GM13976 (cell line): ENCODE measurements around the gene LEFTY1.

ENCODE experiments used
- DNase-seq: peaks from one replicate; pipeline ENCODE4 v3.0.0; 2012; ENCODE audit warnings: low spot score
- in situ Hi-C: fragments of 300-500 bp; cut with MboI; formaldehyde crosslinking; loops from one replicate; pipeline ENCODE4 v1.12.0; 2022; ENCODE audit warnings: low sequenced_read_pairs, mixed read lengths, inconsistent platforms; ENCODE audit not compliant: unreplicated experiment
- TF ChIP-seq, protein P1 (sequence below): IDR thresholded peaks from 2 replicates; pipeline ENCODE4 v1.5.1; 2012; ENCODE audit warnings: borderline replicate concordance, mild to moderate bottlenecking; ENCODE audit not compliant: insufficient read depth; ENCODE audit errors: extremely low read depth, missing control alignments, control extremely low read depth

Gene LEFTY1

GRCh38 chr1:225907341-225907740, 18.4 kb upstream of the LEFTY1 start:
- DNase-seq: no peak
- TF ChIP-seq, protein P1, sequence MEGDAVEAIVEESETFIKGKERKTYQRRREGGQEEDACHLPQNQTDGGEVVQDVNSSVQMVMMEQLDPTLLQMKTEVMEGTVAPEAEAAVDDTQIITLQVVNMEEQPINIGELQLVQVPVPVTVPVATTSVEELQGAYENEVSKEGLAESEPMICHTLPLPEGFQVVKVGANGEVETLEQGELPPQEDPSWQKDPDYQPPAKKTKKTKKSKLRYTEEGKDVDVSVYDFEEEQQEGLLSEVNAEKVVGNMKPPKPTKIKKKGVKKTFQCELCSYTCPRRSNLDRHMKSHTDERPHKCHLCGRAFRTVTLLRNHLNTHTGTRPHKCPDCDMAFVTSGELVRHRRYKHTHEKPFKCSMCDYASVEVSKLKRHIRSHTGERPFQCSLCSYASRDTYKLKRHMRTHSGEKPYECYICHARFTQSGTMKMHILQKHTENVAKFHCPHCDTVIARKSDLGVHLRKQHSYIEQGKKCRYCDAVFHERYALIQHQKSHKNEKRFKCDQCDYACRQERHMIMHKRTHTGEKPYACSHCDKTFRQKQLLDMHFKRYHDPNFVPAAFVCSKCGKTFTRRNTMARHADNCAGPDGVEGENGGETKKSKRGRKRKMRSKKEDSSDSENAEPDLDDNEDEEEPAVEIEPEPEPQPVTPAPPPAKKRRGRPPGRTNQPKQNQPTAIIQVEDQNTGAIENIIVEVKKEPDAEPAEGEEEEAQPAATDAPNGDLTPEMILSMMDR: no peak
- in situ Hi-C loops: no loop called here

GRCh38 chr1:225906467-225906866, 17.5 kb upstream of the LEFTY1 start:
- TF ChIP-seq, protein P1: no peak
- in situ Hi-C loops: no loop called here
- no peak for DNase-seq

DNA sequence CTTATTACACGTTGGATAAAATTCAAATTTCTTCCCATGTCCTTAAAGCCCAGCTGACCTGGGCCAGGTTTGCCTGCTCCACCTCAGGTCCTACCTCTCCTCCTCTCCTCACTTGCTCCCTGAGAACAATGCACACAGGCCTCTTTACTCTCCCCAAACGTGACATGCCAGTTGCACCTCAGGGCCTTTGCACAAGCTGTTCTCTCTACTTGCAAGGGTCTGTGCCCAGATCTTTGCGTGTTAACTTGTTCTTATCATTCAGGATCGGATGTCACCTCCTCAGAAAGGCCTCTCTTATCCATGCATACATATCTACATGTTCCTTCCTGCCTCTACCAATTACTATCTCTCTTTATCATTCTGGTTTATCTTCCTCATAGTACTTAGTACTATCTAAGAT, 14.7 kb upstream of the LEFTY1 start:
- no peak for DNase-seq
- TF ChIP-seq, protein P1: no peak
- in situ Hi-C loops: no loop called here

GRCh38 chr1:225899044-225899925, 10.3 kb upstream of the LEFTY1 start:
- in situ Hi-C loops: no loop called here
- no peak for DNase-seq
- TF ChIP-seq, protein P1: no peak

DNA sequence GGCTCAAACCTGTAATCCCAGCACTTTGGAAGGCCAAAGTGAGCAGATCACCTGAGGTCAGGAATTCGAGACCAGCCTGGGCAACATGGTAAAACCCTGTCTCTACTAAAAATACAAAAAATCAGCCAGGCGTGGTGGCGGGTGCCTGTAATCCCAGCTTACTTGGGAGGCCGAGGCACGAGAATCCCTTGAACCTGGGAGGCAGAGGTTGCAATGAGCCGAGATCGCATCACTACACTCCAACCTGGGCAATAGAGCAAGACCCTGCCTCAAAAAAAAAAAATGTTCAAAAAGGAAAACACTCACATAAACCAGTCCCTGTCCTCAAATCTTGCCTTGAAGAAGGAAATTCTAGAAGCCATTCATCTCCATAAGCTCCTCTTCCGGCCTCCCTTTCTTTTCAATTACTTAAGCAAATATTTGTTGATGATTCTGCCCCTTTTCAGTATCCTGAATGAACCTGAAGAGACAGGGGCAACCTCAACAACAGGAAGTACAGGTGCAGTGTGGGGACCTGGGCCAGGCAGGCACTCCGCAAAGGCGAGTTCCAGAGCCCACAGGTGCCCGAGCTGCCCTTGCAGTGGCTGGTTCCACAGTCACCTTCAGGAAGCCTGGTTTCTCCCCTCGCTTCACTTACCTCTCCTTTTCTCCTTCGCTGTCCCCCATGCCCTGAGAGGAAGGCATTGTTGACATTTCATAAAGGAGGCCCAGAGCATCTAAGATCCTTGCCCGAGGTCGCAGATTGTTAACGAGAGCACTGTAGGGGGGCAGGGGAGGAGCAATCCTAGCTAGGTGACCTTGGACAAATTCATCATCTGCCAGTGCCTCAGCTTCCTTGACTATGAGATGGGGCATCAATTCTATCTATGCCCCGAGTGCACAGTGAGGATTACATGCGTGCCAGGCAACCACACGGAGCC, 8.9 kb upstream of the LEFTY1 start:
- no peak for DNase-seq
- TF ChIP-seq, protein P1: no peak
- in situ Hi-C loops: no loop called here

- TF ChIP-seq, protein P1: no peak
- DNase-seq: peak; percentile 92
- in situ Hi-C loops: no loop called here
These were observed 8.1 kb upstream of the LEFTY1 start for GRCh38 chr1:225896937-225897549.
